HG02588 (cell line): ENCODE measurements around the gene EGFL8.
"Not testable (repeated sequence)": the region's sequence is repeated elsewhere in the genome, so short reads cannot be mapped to it uniquely, and the experiment has no call there.

Source experiments
- ATAC-seq: cut with Tn5 transposase; IDR thresholded peaks from one replicate; pipeline ENCODE4 v1.9.1; 2021; ENCODE audit warnings: mild to moderate bottlenecking, moderate library complexity; ENCODE audit not compliant: unreplicated experiment

EGFL8 gene

DNA sequence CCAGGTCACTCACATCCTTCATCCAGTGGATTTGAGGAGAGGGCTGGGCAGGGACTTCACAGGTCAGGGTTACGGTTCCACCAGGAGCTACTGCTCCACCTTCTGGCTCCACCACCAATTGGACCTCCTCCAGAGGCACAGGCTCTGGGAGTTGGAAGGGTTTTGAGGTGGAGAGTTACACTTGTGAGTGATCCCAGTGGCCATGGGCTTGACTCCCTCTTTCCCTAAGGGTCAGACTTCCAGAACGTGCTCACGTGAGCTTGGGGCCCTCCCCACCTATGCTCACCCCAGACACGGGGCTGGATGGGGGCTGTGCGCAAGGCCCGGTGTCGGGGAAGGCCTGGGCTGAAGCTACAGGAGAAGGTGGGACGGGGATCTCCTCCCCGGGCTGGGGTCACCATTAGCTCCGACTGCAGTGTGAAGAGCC is 18.2 kb downstream of the EGFL8 start:
- no peak for ATAC-seq

DNA sequence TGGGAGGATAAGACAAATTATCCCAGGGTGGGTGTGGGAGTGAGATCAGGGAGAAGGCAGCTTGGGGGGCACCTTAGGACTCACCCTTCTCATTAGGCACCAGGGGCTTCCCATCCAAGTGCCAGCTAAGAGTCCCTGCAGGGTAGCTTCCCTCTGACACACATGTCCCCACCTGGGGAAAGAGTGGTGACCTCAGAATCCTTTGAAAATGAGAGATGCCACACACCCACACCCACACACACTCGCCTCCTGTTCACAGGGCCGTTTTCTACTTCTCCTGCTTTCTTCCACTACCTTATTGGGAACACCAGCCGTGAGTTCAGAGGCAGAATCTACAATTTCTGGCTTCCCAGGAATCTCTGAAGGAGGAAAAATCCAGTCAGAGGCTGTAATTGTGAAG is 18.6 kb downstream of the EGFL8 start:
- ATAC-seq: no peak

DNA sequence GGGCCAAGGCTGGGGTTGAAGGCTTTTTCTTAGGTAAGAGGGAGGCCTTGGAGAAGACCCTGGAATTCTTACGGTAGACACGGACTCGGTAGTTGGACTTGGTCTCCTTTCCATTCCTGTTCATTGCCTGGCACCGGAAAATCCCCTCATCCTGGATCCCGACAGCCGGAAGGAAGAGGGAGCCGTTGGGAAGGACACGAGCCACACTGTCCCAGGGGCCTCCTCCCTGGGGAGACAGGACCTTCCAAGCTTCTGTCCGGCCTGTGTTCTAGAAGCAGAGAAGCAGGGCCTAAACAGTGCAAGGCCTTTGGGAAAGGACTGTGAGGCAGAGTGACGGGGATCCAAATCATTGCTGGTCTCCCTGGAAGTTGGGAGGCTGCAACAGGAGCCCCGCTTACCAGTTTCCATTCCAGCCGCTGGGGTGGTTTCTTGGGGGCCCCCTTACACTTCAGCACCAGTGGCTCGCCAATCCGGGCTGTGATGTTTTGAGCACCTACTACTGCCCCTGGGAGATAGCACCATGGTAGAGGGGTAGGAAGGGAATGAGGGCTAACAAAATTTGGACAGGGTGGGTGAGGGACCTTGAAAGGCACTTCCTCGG is 19.2 kb downstream of the EGFL8 start:
- no peak for ATAC-seq

DNA sequence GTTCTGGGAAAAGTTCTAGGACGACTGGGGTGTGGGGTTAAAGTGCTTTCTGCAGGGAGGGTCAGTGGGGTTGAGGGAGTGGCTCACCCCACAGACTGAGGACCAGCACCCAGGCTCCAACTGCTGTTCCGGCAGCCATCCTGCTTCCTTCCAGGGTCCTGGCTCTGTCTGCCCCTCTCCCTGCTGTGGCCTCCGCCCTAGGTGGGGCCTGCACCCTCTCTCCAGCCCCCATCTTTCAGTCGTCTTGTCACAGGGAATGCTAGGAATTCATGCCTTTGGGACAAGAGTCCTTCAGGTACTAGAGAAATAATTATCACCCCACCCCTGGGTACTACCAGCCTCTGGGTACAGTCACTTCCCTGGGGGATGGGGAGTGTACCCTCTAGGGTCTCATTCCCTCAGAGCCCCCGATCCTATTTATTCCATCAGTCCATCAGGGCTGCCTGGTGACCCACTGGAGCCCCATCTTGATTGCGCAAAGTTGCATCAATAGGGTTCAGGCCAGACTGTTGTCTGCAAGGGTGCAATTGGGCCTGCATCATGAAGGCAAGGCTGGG is 19.8 kb downstream of the EGFL8 start, which contains the start of gene AGER:
TSS of gene AGER (minus strand) at position 170 of the 557 bp plus-strand sequence. CDS start at position 139, 31 bp downstream.
- no peak for ATAC-seq

DNA sequence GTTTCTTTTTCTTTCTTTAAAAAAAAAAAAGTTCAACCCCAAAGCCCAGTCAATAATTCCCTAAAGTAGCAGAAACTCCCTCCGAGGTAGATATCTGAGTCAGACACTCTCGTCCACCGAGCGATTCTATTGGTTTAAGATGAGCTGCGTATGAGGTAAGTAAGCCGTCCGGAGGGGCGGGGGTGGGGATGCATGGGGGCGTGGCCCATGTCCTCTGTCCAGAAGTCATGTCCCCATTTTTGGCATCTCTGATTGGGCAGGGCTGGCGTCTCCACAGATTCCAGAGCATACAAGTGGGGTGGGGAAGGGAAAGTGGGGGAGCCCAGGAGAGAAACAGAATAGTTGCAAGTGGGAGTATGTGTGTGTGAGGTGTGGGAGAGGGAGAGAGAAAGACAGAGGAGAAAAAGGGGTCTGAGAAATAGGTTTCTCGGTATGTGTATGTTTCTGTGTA is 21.3 kb downstream of the EGFL8 start:
- ATAC-seq: not testable (repeated sequence)

DNA sequence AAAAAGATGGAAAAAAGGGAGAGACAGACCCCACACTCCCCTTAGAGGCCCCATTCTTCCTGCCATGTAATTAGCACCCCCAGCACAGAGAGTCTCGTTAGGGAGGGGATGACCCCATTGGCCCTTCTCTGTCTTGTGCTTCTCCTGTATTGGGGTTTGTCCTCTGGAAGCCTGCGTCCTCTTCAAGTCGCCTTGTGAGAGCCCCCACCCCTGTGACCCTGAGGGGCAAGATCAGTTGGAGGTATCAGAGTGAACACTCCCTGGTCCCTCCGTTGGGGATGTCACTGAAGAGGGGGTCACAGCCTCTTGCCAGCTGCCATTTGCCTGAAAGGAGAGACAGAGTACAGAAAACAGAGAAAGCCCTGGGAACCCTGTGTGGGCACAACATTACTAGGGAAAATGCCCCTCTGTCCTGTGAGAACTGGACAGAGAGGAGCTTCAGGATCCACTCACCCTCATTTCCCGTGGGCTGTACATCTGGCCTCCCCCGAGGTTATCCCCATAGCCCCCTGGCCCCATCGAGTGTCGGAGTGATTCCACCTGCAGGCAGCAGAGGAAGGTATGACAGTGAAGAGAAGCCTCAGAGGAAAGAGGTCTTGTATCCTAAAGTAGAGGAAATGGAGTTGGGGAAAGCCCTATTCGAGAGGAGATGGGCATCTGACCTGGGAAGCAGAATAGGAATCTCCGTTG is 21.9 kb downstream of the EGFL8 start:
- ATAC-seq: not testable (repeated sequence)

DNA sequence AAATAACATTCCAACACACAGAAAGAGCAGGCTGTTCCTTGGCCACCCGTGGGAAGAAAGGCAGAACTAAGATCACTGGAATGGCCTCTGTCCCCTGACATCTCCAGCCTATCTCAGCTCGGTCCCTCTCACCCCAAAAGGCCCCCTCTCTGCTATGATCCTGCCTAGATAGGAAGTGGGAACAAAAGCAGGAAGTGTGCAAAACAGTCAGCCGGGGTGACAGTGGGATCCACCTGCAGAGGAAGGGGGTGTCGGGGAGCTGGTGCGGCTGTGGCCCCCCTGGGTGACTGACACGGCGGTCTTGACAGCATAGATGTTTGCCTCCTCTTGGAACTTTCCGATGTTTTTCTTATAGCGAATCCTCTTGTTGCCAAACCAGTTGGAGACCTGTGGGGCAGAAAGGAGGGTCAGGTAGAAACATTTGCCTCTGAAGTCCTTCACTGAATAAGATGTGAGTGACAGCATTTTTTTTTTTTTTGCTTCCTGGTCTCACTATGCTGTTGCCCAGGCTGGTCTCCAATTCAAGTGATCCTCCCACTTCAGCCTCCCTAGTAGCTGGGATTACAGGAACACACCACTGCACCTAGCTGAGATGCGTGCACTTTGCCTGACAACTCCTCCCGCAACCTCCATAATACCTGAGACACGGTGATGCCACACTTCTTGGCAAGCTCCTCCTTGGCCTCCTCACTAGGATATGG is 22.8 kb downstream of the EGFL8 start:
- no peak for ATAC-seq

DNA sequence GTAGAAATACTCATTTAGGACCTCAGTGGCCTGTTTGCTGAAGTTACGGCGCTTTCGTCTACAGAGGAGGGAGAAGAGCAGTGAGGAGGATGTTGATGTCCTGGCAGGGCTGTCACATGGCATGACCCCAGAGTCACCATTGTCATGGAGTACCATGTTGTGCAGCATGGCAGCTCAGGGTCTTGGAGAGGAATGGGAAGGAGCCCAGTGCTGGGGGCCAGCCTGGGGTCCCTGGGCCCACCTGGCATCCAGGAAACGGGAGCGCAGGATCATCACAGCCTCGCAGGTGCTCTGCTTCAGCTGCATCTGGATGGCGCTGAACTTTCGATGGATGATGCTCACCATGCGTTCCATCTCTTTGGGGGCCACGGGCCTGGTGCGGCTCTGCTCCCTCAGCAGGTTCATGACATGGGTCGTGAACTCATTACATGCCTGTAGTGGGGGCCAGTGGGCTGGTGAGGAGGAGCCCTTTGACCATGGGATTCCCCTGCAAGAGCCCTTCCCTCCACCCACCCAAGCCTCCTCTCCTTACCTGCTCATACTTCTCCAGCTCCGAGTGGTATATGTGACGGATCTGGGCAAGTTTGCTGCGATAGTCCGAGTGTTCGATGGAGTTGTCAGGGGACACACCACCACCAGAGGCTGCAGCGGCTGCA is 23.5 kb downstream of the EGFL8 start:
- ATAC-seq: not testable (repeated sequence)

DNA sequence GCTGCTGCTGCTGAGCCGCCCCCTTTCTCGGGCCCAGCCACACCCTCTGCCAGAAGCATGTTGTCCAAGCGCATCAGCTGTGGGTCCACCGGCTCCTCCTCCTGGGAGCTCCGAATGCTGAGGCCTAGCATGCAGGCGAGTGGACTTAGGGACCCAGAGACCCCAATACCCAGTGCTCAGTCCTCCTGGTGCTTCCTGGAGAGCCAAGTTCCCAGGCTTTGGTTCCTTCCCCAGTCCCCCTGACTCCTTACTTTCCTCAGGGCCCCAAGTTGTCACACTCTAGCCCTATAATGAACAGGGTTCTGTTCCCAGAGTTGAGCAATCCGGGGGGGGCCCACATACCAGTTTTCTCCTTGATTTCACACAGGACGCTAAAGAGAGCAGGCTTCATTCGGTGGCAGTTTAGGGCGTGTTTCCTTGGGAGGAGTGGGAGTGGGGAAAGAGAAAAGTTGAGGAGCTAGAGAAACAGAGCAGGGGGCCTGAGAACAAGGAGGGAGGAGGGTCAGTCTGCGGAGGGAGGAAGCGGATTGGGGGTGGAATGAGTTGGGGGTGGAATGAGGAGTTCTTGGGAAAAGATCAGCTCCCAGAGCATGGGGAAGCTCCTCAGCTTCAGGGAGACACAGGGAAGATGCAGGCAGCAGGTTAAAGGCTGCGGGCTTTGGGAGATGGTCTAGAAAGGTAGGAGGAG is 24.1 kb downstream of the EGFL8 start:
- ATAC-seq: no peak

DNA sequence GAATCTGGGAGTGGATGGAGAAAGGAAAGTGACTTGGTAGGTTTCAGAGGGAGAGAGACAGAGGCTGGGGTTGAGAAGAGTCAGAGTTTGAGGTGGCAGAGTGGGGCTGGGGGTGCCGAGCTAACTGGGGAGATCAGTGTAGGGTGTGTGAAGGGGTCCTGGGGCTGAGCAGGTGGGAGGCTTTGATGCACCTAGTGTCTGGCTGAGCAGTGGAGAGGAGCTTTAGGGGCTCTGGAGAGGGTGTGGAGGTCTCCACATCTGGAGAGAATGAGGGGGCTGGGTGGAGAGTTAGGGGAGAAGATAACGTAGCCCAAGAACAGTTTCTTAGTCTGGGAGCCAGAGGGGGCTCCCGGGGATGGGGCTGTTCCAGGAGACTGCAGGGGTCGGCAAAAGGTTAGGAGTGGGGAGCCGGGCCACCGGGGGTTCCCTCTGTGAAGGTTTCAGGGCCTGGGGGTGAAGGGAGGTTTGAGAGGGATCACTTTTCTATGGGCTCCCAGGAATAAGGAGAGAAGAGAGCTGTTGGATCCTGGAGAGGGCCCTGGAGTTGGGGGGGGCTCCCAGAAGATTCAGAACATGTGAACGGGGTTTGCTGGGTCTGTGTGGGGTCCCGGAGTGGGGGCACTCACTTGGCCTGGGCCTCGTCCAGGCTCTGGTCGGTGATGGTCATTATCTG is 24.8 kb downstream of the EGFL8 start:
- no peak for ATAC-seq

DNA sequence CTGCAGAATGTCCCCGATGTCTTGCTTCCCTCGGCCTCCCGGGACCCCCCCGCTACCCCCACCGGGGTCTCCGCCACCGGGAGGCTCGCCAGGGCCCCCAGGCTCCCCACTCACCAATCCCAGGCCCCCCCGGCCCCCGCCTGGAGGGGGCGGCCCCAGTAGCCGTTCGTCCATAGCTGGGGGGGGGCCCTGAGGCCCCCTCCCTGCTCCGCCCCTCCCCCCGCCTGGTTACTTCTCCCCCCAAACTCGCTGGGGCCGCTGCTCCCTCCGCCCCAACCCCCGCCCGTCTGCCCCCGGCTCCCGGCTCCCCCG is 25.3 kb downstream of the EGFL8 start:
- no peak for ATAC-seq

DNA sequence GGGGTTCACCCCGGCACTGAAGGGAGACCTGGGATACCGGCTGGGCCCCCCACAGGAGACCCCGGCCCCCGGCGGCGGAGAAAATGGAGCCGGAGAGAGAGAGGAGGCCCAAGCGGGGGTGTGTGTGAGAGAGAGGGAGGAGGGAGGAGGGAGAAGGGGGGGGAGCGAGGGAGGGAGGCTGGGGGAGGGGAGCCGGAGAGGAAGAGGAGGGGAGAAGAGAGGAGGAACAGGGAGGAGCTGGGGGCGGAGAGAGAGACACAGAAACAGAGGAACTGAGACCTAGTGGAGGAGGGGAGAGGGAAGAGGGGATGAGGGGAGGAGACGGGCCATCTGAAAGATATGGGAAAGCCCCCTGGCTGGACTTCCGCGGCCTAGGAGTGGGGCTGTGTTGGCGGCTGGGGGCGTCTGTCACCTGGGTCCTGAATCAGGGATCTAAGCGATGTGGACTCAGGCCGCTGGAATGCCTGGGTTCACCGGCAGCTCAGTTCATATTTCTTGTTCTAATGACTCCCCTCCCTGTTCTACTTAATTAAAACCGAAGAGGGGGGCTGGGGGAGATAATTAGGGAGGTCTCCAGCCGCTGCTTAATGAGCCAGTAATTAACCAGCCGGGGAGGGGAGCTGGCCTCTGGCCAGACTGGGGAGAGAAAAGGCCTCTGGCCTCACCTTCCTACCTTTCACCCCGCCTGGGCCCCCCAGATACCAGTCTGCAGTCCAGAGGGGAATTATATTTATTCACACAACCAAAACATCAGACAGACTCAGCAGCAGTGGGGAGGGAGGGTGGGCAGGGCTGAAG is 25.9 kb downstream of the EGFL8 start, which contains the start of gene PBX2:
TSS of gene PBX2 (minus strand) at position 149 of the 798 bp plus-strand sequence. CDS start 287 bp downstream, outside the sequence.
- peak; percentile 51 for ATAC-seq

DNA sequence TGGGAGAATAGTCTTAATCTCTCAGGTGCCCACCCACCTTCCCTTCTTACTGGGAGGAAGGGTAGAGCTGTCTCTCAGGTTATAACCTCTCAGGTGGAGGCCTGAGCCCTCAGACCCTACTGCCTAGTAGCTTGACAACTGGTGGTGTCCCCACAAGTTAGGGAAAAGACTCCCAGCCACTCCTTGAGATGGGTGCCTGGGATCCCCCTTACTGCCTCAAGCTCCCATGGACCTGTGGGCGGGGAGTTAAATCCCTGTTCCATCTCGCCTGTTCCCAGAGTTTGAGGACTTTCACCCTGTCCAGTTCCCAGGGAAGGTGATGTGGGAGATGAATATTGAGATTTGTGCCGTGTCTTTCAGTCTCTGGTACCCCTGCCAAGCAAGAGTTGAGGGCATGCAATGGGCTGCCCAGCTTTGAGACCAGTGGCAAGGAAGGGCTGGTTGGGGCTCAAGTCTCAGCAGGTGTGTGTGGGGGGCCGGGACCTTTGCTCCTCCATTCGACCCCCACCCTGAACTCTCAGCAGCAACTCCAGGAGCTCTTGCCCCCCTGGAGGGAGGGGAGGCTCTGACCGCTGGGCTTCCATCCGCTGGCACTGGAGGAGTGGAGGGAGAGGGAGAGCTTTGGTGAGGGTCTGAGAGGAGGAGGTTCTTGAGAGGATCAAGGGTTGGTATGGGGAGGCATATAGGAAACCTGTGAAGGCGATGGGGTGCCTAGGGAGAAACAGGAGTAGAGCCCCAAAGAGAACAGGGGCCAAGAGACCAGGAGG is 26.7 kb downstream of the EGFL8 start:
- no peak for ATAC-seq

DNA sequence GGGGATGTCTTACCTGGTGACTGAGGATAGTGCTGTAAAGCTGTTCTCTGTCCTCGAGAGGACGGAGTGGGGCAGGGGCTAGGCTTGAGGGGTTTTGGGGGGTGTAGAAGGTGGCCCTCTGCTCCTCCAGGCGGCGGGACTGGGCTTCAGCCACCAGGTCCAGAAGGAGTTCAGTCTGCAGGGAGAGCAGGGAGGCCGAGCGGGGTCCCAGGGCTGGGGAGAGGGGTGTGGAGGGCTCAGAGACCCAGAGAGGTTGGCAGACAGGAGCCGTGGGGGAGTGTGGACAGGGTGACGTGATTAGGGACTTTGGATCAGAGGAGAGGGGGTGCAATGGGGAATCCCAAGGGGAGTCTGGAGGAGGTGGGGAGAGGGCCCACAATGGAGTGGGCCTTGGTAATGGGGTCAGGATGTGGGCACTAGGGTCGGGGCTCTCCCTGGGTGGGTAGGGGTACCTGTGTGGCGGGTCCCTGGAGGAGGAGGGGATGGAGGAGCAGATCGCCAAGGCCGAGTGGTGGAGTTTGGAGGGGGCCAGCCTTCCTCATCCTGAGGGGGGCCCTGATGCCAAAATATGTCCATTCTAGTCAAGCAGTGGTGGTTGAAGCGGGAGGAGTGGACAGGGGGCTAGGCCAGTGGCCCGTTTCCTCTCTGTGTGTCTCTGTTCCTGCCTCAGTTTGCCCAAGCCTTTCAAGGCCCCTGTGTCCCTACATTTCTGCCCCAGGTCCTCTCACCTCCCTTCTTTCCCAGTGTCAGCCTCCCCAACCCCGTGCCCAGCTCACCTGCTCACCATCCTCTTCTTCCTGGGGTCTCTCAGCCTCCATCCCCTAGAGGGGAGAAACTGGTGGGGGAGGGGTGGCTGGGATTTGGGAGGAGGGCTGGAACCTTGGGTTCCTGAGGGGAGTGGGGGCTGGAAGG is 27.6 kb downstream of the EGFL8 start:
- ATAC-seq: no peak

DNA sequence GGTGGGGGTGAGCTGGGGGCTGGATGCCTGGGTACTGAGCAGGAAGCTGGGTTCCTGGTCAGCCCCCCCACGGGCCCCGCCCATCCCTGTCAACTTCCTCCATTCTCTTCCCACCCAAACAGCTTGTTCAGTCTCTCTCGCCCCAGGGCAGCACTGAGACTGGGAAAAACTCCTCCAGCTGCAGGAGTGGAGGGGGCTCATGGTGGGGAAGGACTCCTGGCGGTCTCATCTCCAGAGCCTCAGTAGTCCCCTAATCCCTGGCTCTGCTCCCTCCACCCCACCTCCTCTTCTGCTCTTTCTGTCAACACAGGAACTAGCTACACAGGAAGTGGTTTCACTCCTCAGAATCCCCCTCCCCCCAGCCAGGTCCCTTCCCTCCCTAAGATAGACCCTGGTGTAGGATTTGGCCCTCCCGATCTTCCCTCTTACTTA is 28.2 kb downstream of the EGFL8 start, which contains the start of gene GPSM3:
TSS of gene GPSM3 (minus strand) at position 36 of the 432 bp plus-strand sequence. CDS start 130 bp downstream, outside the sequence.
- ATAC-seq: no peak

DNA sequence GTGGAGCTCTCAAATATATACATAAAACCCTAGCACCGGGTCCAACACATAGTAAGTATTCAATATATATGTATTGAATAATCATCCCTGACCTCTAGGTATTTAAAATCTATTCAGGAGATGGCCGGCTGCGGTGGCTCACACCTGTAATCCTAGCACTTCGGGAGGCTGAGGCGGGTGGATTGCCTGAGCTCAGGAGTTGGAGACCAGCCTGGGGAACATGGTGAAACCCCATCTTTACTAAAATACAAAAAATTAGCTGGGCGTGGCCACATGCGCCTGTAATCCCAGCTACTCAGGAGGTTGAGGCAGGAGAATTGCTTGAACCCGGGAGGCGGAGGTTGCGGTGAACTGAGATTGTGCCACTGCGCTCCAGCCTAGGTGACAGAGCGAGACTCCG is 28.7 kb downstream of the EGFL8 start:
- ATAC-seq: not testable (repeated sequence)

DNA sequence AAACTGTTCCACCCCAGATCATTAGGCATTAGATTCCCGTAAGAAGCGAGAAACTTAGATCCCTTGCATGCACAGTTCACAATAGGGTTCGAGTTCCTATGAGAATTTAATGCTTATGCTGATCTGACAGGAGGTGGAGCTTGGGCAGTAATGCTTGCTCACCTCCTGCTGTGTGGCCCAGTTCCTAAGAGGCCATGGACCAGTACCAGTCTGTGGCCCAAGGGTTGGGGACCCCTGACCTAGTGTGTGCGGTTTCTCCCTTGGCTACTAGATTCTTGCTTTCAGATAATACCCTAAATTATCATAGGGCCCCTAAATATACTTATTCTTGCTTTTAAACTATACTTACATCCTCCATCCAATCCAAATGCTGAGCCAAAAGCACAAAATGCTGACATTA is 30.0 kb downstream of the EGFL8 start:
- no peak for ATAC-seq
